Measurements from ENCODE around the gene ETFA. TPM values are rescaled to one million over a fixed set of nuclear protein-coding genes. Genes with fewer than 3 reads are reported as not detected.
"Not testable (repeated sequence)": the region's sequence is repeated elsewhere in the genome, so short reads cannot be mapped to it uniquely, and the experiment has no call there.

The ETFA gene
- total RNA-seq, 1 donor from 2014 or later: 107 TPM

DNA sequence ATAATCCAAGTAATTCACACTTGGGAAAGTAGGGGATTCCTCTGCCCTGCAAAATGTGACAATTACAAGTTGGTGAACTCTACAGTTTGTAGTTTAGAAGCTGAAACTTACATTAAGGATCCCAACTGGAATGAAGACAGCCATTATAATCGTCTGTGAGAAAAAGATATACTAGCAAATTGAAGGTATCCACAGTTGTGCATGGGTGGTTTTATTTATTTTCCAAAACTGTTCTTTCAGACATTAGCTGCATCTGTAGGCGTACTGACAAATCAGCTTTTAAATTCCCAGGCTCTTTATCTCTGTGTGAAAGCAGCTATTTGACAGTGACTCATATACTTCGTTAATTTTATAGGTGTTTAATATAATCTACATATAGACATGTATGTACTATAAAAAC lies 12.8 kb upstream of the ETFA start:
- no peak overlapping the region for H3K27ac Mint-ChIP-seq
- no peak for DNase-seq (ENCODE audit: low spot score in 2 of 2, unreplicated experiment in 2 of 2)
- no peak overlapping the region for H3K4me3 Mint-ChIP-seq
- H3K36me3 Mint-ChIP-seq: no peaks in the 10 kb centered on the region
- TF ChIP-seq, protein P1, sequence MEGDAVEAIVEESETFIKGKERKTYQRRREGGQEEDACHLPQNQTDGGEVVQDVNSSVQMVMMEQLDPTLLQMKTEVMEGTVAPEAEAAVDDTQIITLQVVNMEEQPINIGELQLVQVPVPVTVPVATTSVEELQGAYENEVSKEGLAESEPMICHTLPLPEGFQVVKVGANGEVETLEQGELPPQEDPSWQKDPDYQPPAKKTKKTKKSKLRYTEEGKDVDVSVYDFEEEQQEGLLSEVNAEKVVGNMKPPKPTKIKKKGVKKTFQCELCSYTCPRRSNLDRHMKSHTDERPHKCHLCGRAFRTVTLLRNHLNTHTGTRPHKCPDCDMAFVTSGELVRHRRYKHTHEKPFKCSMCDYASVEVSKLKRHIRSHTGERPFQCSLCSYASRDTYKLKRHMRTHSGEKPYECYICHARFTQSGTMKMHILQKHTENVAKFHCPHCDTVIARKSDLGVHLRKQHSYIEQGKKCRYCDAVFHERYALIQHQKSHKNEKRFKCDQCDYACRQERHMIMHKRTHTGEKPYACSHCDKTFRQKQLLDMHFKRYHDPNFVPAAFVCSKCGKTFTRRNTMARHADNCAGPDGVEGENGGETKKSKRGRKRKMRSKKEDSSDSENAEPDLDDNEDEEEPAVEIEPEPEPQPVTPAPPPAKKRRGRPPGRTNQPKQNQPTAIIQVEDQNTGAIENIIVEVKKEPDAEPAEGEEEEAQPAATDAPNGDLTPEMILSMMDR (IDR thresholded peaks at IDR 0.05; ENCODE audit: unreplicated experiment): no peak
- H3K4me1 Mint-ChIP-seq: no peaks in the 10 kb centered on the region
- H3K27me3 Mint-ChIP-seq (ENCODE audit: low read depth): peaks cover 58% of the 10 kb centered on the region
- H3K9me3 Mint-ChIP-seq: no peaks in the 10 kb centered on the region

- no peak overlapping the region for H3K4me3 Mint-ChIP-seq
Observed at GRCh38 chr15:76321602-76322001, 10.3 kb upstream of the ETFA start.

DNA sequence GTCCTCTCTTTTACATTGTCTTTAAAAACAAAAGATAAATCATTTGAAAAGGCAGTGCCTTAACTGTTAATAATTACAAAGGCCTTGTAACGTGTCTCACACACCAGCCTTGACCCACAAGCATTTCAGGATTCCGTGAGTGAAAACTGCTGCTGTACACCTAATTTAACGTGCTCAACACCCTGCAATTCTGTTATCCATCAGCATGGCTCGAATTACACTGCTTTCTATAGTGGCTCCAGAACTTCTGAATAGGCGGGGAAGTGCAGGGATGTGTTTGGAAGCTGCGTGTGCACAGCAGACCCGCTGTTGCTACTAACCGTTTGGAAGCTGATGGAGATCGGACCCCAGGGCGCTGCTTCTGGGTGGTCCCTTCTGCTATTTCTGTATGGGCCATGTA lies 9.9 kb upstream of the ETFA start:
- no peak for DNase-seq (ENCODE audit: low spot score in 2 of 2, unreplicated experiment in 2 of 2)
- TF ChIP-seq, protein P1 (IDR thresholded peaks at IDR 0.05; ENCODE audit: unreplicated experiment): no peak
- peaks cover 41% of the 10 kb centered on the region for H3K27me3 Mint-ChIP-seq (ENCODE audit: low read depth)
- H3K27ac Mint-ChIP-seq: no peak overlapping the region
- no peaks in the 10 kb centered on the region for H3K4me1 Mint-ChIP-seq
- no peaks in the 10 kb centered on the region for H3K36me3 Mint-ChIP-seq
- H3K9me3 Mint-ChIP-seq: no peaks in the 10 kb centered on the region
- no peak overlapping the region for H3K4me3 Mint-ChIP-seq

More at GRCh38 chr15:76321602-76322001, 10.3 kb upstream of the ETFA start:
- TF ChIP-seq, protein P1 (IDR thresholded peaks at IDR 0.05; ENCODE audit: unreplicated experiment): no peak
- H3K4me1 Mint-ChIP-seq: no peaks in the 10 kb centered on the region
- H3K36me3 Mint-ChIP-seq: no peaks in the 10 kb centered on the region
- H3K27me3 Mint-ChIP-seq (ENCODE audit: low read depth): peaks cover 43% of the 10 kb centered on the region
- no peak for DNase-seq (ENCODE audit: low spot score in 2 of 2, unreplicated experiment in 2 of 2)
- H3K27ac Mint-ChIP-seq: no peak overlapping the region
- H3K9me3 Mint-ChIP-seq: no peaks in the 10 kb centered on the region

DNA sequence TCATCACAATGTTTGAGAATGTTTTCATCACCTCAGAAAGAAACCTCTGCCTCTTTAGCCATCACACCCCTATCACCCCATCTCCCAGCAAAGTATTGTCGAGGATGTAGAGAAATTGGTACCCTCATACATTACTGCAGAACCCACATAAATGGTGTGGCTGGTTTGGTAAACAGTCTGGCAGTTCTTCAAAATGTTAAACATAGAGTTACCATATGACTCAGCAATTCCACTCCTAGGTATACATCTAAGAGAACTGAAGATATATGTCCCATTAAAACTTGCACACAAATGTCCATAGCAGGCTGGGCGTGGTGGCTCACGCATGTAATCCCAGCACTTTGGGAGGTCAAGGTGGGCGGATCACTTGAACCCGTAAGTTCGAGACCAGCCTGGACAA lies 8.7 kb upstream of the ETFA start:
- no peak overlapping the region for H3K27ac Mint-ChIP-seq
- H3K9me3 Mint-ChIP-seq: no peaks in the 10 kb centered on the region
- TF ChIP-seq, protein P1 (IDR thresholded peaks at IDR 0.05; ENCODE audit: unreplicated experiment): no peak
- no peaks in the 10 kb centered on the region for H3K4me1 Mint-ChIP-seq
- no peaks in the 10 kb centered on the region for H3K36me3 Mint-ChIP-seq
- no peak for DNase-seq (ENCODE audit: low spot score in 2 of 2, unreplicated experiment in 2 of 2)
- H3K4me3 Mint-ChIP-seq: no peak overlapping the region
- H3K27me3 Mint-ChIP-seq (ENCODE audit: low read depth): peaks cover 31% of the 10 kb centered on the region

DNA sequence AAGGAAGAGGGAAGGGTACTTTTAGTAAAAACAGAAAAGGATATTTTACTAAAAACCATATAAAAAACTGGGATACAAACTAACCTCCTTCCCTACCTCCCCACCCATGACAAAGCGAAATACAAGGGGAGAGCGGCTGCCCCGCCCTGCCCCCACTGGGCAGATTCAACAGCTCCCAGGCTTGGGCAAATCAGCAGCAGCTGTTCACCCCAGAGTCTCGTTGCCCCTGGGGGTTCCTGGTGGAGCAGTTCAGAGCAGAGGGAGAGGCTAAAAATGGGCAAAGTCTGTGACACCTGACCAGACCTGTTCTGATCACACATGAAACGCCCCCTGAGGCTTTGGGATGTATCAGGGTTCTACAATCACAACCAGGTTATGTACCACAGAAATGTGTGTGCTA lies 2.5 kb upstream of the ETFA start:
- no peak for DNase-seq (ENCODE audit: low spot score in 2 of 2, unreplicated experiment in 2 of 2)
- Mint-ChIP-seq H3K4me3 (no peak overlapping the region), H3K27ac (no peak overlapping the region), H3K27me3 (ENCODE audit: low read depth) (no peaks in the 10 kb centered on the region), H3K9me3 (no peaks in the 10 kb centered on the region), H3K4me1 (peaks cover 17% of the 10 kb centered on the region), H3K36me3 (no peaks in the 10 kb centered on the region)
- TF ChIP-seq, protein P1 (IDR thresholded peaks at IDR 0.05; ENCODE audit: unreplicated experiment): no peak

- DNase-seq (ENCODE audit: low spot score in 2 of 2, unreplicated experiment in 2 of 2); H3K27ac Mint-ChIP-seq; H3K27me3 Mint-ChIP-seq (ENCODE audit: low read depth); H3K9me3 Mint-ChIP-seq; H3K36me3 Mint-ChIP-seq; H3K4me3 Mint-ChIP-seq: not testable (repeated sequence)
- peaks cover 17% of the 10 kb centered on the region for H3K4me1 Mint-ChIP-seq
Observed at GRCh38 chr15:76313175-76313567, 1.9 kb upstream of the ETFA start.
